Activated CD4-positive, alpha-beta T cell treated with anti-CD3 and anti-CD28 coated beads for 1 hour (primary cell): ENCODE results near the gene HNMT.
"Not testable (repeated sequence)": the region's sequence is repeated elsewhere in the genome, so short reads cannot be mapped to it uniquely, and the experiment has no call there.

ENCODE experiments used
- DNase-seq: peaks from one replicate; pipeline ENCODE4 v3.0.0-alpha.2; 2020

The HNMT gene

GRCh38 chr2:137977790-137978189 lies 13.5 kb downstream of the HNMT start:
- DNase-seq: no peak

DNA sequence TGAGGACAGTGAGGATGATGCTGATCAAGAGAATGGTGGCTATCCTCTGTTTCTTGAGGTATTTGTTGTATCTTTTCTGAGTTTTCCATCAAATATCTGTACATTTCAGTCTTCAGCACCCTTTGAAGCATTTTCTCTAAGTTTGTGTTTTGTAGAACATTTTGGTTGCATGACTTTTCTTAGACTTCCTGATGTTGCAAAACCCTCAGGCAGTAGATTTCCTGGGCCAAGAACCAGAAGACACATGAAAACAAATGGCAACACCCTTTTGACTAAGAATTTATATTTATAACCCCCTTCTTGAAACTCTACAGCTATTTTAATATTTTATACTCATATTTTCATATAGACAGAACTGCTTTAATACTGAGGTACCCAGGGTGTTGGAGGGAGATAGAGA lies 16.2 kb downstream of the HNMT start:
- no peak for DNase-seq

GRCh38 chr2:137981112-137981656 lies 16.9 kb downstream of the HNMT start:
- no peak for DNase-seq

- DNase-seq: no peak
Measured at GRCh38 chr2:137983581-137983980, 19.3 kb downstream of the HNMT start.

DNA sequence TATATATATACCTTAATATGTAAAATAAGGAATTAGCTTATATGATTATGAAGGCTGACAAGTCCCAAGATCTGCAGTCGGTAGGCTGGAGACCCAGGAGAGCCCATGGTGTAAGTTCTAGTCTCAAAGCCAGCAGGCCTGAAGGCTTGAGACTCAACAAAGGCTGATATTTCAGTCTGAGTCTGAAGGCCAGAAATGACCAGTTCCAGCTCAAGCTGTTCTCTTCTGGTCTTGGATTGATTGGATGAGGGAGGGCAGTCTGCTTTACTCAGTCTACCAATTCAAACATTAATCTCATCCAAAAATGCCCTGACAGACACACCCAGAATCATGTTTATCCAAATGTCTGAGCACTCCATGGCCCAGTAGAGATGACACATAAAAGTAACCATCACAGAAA lies 22.0 kb downstream of the HNMT start:
- DNase-seq: no peak

DNA sequence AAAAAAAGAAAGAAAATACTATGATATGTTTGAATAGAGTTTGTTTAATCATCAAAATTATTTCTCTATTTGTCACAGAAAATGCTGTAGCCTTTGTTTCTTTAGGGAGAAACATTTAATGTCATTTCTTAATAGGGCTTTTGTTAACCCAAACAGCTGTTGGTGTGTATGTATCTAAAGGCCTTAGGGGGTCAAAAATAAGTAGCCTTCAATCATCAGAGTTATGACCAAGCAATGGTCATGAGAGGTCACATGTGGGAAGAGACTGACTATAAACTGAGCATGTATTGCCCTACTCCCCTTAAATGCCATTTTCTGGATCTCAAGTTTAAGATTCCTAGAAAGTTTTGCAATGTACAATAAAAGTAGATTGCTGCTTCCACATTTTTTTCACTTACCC lies 22.7 kb downstream of the HNMT start:
- no peak for DNase-seq

- no peak for DNase-seq
Measured at GRCh38 chr2:137991078-137991477, 26.8 kb downstream of the HNMT start.

DNA sequence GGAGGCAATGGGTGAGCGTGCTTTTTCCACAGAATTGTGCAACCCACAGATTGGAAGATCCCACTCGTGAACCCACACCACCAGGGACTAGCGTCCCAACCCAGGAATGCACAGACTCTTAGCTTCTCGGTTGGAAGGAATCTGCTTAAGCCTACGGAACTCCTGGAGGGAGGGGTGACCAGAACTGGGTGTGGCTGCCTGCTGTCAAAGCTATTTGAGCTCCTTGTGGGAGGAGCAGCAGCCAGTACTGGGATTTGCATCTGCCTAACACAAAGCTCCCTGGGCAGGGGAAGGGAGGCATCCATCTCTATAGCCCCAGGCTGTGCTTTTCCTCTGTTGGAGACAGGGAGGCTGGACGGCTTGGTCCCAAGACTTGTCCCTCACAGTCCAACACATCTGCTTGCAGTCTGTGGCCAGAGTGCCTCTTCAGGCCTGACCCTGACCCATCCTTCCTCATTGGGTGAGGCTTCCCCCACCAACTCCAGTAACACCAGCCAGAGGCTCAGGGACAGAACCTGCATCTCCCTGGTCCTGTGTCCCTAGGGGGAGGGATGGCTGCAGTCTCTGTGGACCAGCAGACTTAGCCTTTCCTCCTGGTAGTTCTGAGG lies 27.9 kb downstream of the HNMT start:
- DNase-seq: no peak

GRCh38 chr2:137993715-137994476 lies 29.6 kb downstream of the HNMT start:
- not testable (repeated sequence) for DNase-seq

- DNase-seq: not testable (repeated sequence)
Measured at GRCh38 chr2:137995368-137995767, 31.1 kb downstream of the HNMT start.

DNA sequence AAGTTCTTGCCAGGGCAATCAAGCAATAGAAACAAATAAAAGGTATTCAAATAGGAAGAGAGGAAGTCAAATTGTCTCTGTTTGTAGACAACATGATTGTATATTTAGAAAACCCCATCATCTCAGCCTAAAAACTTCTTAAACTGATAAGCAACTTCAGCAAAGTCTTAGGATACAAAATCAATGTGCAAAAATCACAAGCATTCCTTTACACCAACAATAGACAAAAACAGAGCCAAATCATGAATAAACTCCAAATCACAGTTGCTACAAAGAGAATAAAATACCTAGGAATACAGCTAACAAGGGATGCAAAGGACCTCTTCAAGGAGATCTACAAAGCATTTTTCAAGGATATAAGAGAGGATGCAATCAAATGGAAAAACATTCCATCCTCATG lies 31.9 kb downstream of the HNMT start:
- not testable (repeated sequence) for DNase-seq

GRCh38 chr2:137997733-137998132 lies 33.5 kb downstream of the HNMT start:
- no peak for DNase-seq

- no peak for DNase-seq
Measured at GRCh38 chr2:137998503-137998902, 34.2 kb downstream of the HNMT start.

GRCh38 chr2:137999273-137999672 lies 35.0 kb downstream of the HNMT start:
- DNase-seq: no peak

DNA sequence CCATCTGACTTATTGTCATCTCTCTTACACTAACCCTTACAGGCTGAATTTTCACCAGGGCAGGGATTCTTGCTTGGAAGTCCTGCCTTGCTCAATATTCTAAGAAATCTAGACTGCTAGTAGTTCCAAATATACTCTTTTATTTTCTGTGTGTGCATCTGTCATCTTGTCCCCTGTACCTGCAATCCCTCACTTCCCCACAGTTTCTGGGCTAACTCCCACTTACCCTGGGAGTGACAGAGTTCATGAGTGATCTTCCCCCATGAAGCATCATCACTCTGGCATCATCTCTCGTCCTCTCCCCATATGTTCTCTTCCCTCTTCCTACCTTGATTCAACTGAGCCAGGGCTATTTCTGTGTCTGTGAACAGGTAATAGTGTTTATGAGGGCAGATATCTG lies 35.7 kb downstream of the HNMT start:
- DNase-seq: no peak

DNA sequence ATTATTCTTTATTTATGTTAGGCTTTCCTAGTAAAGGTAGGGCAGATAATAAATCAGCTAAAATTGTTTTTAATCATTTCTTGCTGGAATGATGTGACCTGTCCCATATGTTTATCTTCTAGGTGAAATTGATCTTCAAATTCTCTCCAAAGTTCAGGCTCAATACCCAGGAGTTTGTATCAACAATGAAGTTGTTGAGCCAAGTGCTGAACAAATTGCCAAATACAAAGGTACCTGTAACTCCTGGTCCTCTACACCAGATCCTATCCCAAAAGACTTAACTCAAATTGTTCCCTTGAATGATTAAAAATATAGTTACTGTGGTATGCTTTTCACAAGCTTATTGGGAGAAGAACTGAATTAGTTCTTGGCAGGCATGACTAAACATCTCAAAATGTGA lies 36.5 kb downstream of the HNMT start:
- DNase-seq: no peak

DNA sequence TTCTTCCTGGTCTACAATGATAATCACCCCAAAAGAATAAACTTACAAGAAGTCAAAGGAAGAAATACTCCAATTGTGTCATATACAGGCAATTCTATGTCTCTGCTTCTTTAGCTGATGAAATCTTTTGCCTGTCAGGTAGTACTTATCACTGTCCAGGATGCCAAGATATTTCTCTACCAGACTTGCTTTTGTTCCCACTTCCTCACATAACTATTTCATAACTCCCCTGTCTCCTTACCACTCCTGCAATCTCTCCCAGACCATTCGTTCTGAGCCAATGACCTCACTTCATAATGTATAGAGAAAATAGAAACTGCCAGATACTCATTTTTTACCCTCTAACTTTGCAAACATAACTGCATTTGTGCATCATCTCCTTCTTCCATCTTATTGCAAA lies 39.1 kb downstream of the HNMT start:
- DNase-seq: no peak

GRCh38 chr2:138007431-138007830 lies 43.2 kb downstream of the HNMT start:
- no peak for DNase-seq

DNA sequence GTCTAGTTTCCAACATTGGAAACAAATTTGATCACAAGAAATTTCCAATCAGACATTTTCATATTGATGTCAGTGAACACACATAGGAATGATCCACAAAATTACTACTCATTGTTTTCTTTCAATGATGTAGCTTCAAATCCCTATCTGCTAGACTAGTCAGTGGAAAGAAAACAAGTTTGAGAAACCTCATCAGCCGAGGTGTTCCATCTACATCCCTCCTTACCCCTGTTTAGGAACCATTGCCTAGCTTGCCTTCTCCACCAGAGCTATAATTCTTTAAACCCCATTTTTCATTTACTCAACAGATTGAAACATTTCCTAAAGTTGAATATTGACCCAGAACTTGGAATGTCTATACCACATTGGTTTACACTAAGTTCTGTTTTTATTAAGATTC lies 45.3 kb downstream of the HNMT start:
- no peak for DNase-seq

DNA sequence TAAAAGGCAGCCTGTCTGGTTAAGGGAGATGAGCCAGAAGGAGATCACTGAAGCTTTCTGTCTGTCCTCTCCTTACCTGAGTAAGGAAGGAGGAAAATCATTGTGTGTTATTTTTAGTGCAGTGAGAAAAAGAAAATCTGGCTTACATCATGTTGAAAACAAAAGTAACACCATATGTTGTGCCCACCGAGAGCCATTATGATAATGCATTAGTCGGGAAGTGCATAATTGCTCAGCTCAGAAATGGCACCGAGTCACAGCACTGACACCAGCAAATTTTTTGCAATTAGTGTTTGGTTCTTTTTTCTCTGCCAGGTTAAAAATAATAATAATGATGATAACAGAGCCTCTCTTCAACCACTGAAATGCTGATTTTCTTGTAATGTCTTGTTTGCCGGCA lies 46.6 kb downstream of the HNMT start:
- no peak for DNase-seq

DNA sequence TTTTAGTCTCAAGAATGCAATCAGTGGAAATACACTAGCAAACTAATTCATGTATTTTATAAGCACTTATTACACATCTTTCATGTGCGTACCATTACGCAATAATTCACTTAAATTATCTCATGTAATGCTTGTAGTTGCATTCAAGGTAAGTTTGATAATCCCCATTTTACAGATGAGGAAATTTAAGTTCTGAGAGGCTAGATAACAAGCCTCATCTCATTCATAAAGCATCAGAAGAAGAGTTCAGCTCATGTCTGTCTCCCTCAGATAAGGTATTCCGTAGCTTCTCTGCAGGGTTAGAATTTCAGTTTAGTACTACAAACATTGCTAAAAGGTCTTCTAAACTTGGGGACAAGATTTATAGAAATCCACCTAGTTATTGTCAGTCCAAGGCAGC lies 47.8 kb downstream of the HNMT start:
- DNase-seq: no peak

DNA sequence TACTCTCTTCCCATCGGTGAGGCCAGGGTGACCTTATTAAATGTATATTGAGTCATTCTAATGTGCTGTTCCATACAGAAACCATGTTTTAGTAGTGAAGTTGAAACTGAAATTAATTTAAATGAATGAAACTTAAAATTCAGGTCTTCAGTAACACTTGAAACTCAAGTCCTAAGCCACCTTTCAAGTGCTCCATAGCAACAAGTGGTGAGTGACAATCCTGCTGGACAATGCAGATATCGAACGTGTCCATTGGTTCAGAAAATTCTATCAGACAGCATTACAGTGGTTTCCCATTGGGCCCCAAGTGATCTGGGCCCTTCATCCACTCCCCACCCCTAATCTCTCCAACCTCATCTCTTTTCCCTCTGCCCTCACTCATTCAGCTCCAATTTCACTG lies 48.7 kb downstream of the HNMT start:
- no peak for DNase-seq

- no peak for DNase-seq
Measured at GRCh38 chr2:138013639-138014038, 49.4 kb downstream of the HNMT start.

DNA sequence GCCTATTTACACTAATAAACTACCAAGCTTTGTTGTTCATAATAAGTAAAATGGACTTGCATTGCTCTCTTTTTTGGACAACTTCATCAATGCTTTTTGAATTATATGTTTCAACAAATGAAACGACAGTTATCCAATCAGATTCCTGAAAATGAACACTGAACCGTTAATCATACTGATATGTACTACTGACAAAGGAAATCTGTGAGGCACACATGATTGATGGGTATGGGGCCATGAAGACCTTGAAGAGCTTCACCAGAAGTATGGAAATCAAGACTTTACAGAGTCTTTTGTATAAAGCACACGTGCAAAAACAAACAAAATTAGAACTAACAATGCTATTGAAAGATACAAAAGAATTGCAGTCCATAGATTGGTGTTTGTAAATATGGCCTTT lies 51.2 kb downstream of the HNMT start:
- no peak for DNase-seq
